ENCODE data around the gene LHPP. TPM values are rescaled to one million over a fixed set of nuclear protein-coding genes. Genes with fewer than 3 reads are reported as not detected.

Gene LHPP
- total RNA-seq, 1 donor from 2014 or later, result 347 TPM

DNA sequence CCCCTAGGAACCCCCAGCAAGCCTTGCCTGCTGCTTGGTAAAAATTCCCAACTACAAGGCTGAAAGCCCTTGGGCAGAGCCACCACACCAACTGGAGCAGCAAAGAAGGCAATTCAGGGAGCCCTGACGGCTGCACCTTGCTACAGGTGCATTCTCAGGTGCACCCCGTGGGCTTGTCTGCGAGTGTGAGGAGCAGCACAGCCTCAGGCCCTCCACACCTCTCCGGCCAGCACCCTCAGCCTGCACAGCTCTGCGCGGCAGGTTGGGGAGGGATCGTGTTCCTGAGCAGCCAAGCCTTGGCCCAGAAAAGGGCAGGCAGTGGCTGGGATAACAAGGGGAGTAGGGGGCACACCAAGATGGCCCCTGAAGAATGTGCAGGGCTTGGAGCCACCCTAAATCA lies 178.4 kb downstream of the LHPP start:
- DNase-seq (ENCODE audit: low spot score), result no peak
- intact Hi-C loops (cut with DNase I), result no loop called here
- no peak for ATAC-seq

DNA sequence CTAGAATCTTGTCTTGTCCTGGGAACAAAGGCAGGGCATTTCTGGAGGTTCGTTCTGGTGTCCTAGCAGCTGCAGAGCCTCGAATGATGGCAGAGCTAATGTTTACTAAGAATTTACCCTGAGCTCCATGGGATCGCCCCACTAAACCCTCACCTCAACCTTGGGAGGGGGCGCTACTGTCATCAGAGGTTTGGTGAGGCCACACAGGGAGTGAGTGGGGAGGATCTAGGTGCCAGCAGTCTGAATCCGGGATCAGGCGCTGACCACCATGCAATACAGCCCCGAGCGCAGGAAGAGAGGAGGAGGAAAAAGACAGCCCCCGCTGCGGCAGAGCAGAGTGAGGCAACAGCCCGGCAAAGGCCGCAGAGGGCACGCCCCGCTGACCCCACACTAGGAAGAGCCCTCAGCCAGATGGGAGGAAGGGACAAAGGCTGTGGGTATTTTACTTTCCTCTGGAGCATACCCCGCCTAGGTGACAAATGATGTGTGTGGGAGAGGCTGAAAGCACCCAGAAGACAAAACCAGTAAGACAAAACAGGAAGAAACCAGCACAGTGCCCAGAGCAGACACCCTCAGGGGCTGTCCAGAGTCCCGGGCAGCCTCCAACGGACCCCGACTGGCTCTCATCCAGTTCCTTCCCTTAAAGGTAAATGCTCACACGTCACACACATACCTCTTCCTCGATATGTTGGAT lies 179.1 kb downstream of the LHPP start:
- intact Hi-C loops (cut with DNase I), result no loop called here
- DNase-seq (ENCODE audit: low spot score) (no peak), ATAC-seq (peak; percentile 64)

DNA sequence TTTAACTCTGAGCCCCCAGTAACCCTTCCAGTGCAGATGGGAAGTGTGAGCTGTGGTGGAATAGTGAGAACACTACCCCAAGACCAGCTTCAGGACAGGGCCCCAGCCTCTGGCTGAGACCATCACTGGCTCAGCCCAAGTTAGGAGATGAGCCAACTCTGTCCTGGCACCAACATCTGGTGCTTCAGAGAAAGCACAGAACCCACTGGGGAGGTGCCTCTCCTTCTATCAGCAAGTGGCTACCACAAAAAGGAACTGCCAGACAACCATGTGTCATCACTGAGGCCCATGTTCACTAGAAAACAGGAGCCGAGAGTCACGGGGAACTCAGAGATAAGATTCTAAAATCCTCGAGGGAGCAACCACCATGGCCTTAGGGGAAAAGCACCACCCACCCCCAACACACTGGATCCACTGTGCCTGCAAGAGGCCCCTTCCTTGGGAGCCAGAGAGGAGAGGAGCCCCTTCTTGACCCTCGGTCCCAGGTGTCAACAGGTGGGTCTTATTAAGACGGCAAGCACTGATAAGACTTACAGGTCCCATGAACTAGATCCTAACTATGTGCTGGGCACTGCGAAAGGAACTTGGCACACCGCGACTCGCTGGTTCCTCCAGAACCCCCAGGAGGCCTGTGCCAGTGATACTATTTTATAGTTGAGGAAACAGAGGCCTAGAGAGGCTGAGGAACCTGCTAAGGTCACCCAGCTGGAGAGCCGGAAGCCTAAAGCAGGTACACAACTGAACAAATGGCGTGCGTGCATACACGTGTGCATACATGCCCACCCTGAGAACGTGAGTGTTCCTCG lies 179.9 kb downstream of the LHPP start:
- DNase-seq (ENCODE audit: low spot score) (no peak), ATAC-seq (peak; percentile 42)
- intact Hi-C loops (cut with DNase I), result no loop called here

DNA sequence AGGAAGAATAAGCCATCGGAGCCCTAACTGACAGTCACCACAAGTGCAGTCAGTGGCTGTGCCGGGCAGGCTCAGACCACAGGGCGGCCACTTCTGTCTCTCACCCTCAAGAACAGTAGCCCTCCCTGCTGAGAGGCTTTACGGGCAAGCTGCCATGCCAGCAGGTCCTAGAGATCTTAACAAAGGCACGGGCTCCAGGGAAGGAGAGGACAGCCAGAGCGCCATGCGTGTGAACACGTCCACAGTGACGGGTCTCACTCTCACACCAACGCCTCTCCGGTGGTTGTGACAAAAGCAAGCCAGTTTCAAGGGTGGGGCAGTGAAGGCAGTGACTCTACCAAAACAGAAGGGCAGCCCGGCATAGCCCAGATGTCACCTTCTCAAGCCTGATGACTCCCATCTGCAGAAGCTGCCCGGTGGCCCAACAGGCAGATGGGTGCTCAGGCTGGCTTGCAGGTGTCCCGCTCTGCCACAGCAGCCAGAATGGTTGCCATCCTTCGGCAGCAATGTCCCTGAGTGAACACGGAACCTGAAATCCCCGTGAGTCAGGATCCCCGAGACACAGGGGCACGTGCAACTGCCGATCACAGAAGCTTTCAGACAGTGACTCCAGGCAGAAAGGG lies 180.6 kb downstream of the LHPP start:
- intact Hi-C loops (cut with DNase I), result no loop called here
- DNase-seq (ENCODE audit: low spot score) (no peak), ATAC-seq (no peak)

DNA sequence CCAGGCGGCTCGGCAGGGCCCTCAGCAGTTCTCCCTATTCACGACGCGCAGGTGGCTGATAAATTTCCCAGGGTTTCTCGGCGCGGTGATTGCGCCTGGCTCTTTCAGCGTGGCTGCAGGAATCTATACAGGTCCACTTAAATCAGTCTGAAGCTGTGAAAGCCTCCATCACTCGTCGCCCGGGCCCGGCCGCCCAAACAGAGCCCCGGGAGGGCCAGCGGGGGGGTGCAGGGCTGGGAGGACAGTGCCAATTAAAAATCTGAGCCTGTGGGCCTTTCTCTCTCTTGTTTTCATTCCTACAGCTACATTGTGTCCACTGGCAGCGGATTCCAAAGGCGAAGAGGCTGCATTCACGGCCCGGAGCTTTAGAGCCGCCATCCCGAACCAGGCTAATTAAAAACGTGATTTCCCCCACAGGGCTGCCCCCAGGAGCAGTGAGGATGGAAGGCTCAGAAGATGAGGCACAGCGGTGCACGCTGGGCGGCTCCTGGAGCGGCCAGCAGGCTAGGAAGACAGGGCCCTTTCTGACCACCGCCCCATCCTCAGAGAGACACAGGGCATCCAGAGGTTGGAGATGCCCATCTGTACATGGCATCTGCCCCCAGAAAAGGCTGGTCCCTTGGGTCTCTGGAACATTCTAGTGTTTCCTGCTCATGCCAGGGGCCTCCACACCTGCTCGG lies 181.8 kb downstream of the LHPP start:
- intact Hi-C loops (cut with DNase I), result no loop called here
- DNase-seq (ENCODE audit: low spot score) (no peak), ATAC-seq (no peak)

DNA sequence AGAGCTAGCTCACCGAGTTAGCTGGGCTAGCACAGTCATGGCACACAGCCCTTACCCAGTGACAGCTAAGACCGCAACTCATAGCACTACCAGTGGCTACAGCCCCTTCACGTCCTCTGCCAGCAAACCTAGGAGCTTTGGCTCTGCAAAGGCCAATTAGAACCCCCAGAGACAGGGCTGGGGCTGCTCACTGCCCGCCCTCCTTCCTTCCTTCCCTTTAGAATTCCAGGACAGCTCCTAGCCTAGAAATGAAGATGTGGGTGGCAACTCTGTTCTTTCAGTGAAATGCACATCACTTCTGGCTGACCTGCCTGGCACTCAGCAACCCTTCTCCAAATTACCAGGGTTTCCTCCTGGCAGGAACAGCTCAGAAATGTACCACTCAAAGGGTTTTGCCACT lies 182.6 kb downstream of the LHPP start:
- intact Hi-C loops (cut with DNase I), result no loop called here
- DNase-seq (ENCODE audit: low spot score) (no peak), ATAC-seq (no peak)

DNA sequence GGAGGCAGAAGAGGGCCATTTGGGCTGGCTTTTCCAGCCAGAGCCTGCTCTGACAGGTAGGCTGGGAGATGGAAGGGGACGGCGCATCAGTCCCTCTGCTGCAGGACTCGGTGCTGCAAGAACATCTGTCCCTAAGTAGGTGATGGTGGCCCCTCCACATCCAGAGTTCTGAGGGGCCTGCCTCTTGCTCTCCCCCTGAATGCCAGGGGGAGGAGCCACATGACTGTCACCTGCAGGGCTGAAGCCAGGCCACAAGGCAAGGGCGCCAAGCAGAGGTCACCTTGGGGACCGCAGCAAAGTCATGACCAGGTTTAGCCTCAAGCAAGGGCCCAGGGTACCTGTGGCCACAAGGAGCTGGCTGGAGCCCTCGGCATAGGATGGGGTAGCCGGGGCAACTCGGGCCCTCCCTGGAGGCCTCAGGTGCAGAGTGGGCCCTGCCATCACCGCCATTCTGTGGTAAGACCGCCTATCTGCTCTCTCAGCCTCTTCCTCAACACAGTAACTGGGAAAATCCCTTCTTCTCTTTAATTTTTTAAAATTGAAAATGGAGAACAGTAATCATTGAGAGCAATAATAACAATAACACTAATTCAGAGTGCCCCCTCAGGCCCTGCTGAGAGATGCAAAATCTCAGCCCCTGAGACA lies 183.3 kb downstream of the LHPP start:
- intact Hi-C loops (cut with DNase I), result no loop called here
- ATAC-seq (no peak), DNase-seq (ENCODE audit: low spot score) (no peak)

DNA sequence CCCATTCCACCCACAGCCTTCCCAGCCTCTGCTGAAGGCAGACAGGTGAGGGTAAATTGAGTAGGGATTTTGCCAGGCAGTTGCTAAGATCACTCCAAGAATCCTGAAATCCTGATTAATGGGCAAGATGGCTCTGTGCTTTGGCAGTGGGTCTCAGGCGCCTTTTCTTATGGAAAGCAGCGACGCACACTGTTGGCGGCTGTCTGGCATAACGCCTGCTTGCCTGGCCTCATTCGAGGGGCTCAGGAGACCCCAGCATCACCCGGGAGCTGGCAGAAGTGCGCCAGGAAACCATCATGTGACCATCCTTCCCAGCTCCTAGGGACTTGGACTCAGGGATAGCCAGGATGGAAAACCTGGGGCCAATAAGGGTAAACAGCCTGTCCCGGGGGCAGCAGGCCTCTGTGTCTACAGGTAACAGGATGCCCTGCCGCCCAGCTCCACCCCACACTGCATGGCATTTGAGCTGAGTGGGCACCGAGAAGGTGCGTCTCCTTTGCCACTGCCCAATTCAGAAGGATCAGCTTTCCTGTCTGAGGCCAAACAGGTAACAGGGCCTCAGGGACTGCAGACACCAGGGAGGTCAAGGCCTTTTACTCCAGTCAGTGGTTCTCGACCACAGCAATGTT lies 184.0 kb downstream of the LHPP start:
- no peak for ATAC-seq
- DNase-seq (ENCODE audit: low spot score), result no peak
- intact Hi-C loops (cut with DNase I), result no loop called here

DNA sequence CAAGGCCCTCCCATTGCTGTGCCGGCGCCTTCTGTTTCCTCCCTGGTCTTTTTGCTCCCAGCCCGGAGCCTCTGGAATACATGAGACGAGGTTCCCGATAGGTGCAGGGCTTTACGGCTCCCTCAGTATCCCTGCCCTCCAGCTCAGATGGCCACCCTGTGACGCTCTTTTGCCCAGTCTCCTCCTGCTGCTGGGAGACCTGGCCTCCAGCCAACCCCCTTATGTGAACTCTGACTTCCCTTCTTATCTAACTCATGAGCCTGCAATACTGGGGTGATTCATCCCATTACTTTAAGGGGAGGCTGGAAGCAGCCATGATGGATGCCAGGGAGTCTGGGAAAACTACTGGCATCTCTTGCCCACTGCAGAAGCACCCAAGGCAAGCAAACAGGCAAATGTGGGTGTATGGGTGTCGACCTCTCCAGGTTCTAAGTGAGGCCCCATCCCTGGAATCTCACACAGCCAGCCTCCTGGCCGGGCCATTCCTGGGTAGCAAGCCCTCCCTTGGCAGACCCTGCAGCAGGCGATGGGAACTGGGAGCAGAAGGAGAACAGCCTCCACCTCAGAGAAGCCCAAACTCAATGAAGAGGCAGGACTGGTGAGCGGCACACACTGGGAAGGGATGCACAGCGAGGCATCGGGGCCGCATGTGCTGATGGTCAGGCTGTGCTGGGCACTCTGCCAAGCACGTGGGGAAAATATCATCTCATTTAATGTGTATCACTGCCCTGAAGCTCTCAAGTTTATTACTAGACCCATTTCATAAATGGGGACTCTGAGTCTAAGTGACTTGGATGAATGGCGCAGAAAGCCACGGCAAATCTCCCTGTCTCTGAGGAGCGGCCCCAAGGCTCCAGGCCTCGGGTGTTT lies 185.1 kb downstream of the LHPP start:
- intact Hi-C loops (cut with DNase I), result no loop called here
- ATAC-seq (peak; percentile 61), DNase-seq (ENCODE audit: low spot score) (peak; percentile 90)

DNA sequence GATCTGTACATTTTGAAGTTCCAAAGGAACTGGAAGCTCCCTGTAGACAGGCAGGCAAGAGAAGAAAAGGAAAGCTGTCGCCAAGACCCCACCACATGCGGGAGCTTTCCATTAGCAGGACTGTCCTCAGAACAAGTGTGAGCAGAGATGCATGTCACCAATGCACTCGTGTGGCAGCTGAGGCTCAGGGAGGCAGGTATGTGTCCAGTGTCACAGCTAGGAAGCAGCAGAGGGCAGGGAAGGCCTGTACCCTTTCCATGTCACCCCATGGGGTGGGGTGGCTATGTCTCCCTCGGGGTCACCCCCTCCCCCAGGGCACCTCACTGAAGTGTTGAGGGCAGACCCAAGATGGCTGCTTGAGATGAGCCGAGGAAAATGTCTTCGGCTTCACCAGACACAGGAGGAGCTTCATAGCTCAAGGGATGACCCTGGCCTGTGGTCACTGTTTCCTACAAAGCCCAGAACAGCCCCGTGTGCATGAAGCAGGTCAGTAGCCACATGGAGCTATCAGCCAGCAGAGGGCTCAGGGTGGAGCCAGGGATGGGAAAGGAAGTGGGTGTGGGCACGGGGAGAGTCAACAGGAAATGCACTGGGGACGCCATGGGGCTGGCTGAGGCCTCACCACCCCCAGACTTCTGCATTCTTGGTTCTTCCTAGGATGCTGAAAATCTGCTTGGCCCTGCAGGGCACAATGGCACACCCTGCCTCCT lies 186.0 kb downstream of the LHPP start:
- ATAC-seq (peak; percentile 65), DNase-seq (ENCODE audit: low spot score) (no peak)
- intact Hi-C loops (cut with DNase I), result no loop called here

DNA sequence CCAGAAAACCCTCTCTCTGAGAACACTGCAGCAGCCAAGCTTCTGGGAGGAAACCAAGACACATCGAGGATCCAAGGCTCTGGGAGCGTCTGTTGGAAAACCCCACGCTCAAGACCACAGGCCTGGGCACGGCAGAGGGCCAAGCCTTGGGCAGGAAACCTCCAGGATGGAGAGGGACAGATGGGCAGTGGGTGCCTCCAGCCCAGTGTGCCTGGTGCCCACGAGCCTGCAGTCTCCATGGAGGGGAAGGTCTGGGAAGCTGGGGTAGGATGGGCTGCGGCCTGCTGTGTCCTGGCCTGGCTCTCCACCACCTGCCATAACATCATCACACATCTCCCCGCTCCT lies 186.5 kb downstream of the LHPP start:
- ATAC-seq, result no peak
- intact Hi-C loops (cut with DNase I), result no loop called here
- no peak for DNase-seq (ENCODE audit: low spot score)

DNA sequence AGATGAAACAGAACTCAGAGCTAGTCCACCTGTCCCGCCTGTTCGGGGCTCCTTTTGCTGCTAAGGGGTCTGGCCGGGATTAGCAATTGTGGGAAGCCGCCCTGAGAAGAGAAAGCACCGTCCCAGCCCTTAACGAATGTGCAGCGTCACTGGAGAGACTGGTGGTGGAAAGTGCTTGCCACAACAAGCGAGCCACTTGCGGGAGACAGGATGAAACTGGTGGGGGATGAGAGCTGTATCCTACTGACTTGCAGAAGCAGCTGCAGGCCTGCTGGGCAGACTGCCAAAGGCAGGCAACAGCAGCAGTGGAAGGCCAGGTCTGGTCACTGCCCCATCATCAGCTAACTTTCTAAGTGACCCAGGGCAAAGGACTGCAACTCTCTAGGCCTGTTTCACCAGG lies 187.1 kb downstream of the LHPP start:
- DNase-seq (ENCODE audit: low spot score) (peak; percentile 81), ATAC-seq (peak; percentile 59)
- intact Hi-C loops (cut with DNase I), result no loop called here

DNA sequence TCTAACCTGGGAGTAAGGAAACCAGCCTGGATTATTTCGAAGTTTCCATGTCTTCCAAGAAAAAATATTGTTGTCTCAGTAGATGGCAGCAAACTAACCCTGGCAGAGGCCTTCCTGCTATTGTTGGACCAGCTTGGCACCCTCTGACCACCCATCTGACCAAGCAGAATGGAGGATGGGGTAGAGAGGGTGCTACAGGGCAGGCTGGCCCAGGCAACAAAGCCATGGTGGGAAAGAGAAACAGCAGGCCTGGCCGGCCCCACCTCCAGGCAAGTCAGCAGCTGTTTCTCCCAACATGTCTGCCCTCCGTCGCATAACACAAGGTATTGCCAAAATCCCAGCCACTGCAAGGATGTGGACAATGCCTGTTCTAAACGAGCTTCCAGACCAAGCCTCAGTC lies 187.6 kb downstream of the LHPP start:
- intact Hi-C loops (cut with DNase I), result no loop called here
- DNase-seq (ENCODE audit: low spot score), result no peak

DNA sequence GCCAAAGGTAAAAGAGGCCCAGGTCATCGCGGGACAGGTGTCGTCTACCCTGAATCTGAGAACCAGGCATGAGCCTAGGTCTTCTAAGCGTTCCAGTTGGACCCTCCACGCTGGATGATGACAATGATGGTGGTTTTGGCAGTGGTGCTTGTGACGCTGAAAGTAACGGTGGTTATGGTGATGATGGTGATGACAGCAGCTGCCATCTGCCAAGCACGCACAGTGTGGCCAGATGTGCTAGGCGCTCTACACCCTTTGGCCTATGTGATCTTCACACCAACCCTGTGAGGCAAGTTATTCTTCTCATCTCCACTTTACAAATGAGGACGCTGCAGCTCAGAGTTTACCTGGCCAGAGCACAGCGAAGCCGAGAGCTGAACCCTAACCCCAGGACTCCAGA lies 188.6 kb downstream of the LHPP start:
- ATAC-seq, result no peak
- intact Hi-C loops (cut with DNase I), result no loop called here
- DNase-seq (ENCODE audit: low spot score), result no peak

More for the DNA sequence above, 187.6 kb downstream of the LHPP start:
- peak; percentile 14 for ATAC-seq

DNA sequence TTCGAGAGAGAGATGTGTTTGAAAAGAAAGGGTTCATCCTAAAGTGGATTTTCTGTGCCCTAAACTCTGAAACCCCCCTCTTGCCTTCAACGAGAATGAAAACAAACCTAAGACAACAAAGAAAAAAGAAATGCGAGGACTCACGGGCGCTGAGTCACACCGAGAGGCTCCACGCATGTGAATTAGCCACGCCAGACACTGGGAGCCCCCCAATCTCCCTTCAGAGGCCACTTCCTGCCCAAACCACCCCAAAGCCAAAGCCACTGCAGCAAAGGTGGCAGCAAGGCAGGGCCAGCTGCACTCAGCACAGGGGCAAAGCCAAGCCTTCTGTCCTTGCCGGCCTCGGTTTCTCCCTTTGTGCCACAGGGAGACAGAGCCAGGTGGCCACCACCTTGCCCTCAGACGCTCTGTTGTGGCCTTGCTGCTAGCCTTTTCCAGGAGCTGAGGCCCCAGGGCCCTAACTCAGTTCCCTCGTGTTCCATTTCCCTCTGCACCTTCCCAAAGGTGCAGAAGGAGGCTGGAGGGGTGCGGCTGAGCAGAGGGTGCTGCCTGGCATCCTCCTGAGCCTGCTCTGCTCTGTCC lies 189.3 kb downstream of the LHPP start:
- ATAC-seq (no peak), DNase-seq (ENCODE audit: low spot score) (no peak)
- intact Hi-C loops (cut with DNase I), result no loop called here

DNA sequence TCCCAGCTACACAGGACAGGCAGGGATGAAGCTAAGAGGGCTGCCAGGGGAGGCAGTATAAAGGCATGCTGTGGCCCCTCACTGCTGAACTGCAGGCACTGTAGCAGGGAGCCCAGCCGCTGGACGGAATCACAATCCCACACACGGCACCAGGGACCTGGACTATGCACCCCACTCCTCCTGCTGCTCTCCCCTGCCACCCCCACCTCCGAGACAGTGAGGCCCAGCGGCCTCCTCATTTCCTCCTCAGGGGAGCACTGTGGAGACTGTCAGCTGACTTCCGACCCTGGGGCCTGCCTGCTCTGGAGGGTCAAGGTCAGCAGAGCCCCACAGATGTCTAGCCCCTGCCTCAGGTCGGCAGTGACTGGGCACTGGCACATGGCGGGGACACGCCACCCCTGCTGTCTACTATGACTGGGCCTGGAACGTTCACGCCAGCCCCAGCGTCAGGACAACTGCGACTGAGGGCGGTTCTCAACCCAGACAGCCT lies 189.8 kb downstream of the LHPP start:
- intact Hi-C loops (cut with DNase I), result no loop called here
- ATAC-seq, result no peak
- no peak for DNase-seq (ENCODE audit: low spot score)

DNA sequence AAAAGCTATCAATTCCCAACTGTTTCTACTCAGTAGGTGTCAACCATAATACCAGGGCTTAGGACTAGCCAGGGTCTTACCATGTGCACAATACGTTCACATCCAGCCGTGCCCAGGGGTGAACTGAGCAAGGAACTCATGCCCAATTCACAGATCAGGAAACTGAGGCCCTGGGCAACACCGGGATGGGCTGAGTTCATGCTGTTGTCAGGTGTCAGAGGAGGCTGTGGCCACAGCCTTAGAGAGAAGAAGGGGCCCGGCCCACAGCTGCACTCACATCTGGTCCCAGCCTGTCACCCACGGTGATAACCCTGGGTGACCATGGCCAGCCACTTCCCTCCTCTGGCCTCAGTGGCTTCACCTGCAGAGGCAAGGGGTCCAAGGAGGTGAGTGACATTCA lies 190.6 kb downstream of the LHPP start:
- DNase-seq (ENCODE audit: low spot score) (no peak), ATAC-seq (no peak)
- intact Hi-C loops (cut with DNase I), result no loop called here

Data from sciatic nerve (tissue), 2 donors.